ENCODE data around the gene CGB7. TPM values are rescaled to one million over a fixed set of nuclear protein-coding genes. Genes with fewer than 3 reads are reported as not detected.
A peak's percentile ranks its signal among the peaks of the same experiment; 100 is the strongest.

The CGB7 gene
- total RNA-seq, 4 donors from 2014 or later: not detected

DNA sequence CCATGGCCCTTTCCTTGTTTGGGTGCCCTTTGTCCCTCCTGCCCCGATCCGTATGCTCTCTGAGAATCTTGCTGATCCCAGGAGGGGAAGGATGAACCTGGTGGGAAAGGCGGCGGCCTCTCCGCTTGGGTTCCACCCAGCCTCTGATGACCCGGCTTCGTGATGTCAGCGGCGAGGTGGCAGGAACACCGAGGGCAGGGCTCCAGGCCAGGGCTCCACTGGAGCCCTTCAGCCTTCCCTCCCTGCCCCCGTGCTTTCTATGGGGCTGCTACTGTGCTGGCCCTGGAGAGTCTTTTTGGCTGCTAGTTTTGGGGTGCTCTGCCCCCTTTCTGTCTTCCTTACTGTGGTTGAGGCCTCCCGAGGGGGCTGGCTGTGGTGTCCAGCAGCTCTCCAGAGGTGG is 44.8 kb upstream of the CGB7 start:
- Histone ChIP-seq H3K27ac (no peak overlapping the region), H3K9me3 (no peaks in the 10 kb centered on the region), H3K27me3 (no peaks in the 10 kb centered on the region), H3K4me1 (peaks cover 0 to 19% (median 0%) of the 10 kb centered on the region in 3 donors), H3K4me3 (no peak overlapping the region), H3K36me3 (peaks cover 0 to 100% of the 10 kb centered on the region in 2 donors)
- no peak for TF ChIP-seq POLR2A (IDR thresholded peaks at IDR 0.05)
- TF ChIP-seq CTCF (IDR thresholded peaks at IDR 0.05): no peak
- TF ChIP-seq EP300 (IDR thresholded peaks at IDR 0.05): no peak
- ATAC-seq: no peak
- no CpG with 5 or more reads among the region's 12 CpGs for WGBS, 2 donors (ENCODE audit: low coverage in 1 of 2)

- H3K27me3 ChIP-seq: no peaks in the 10 kb centered on the region
- H3K27ac ChIP-seq: no peak overlapping the region
- no peaks in the 10 kb centered on the region for H3K9me3 ChIP-seq
- H3K4me1 ChIP-seq: peaks cover 0 to 19% (median 0%) of the 10 kb centered on the region in 3 donors
- TF ChIP-seq CTCF (IDR thresholded peaks at IDR 0.05): no peak
- no peak for TF ChIP-seq POLR2AphosphoS5 (IDR thresholded peaks at IDR 0.05)
- no peak for TF ChIP-seq EP300 (IDR thresholded peaks at IDR 0.05)
- no peak for TF ChIP-seq POLR2A (IDR thresholded peaks at IDR 0.05)
- H3K36me3 ChIP-seq: peaks cover 0 to 100% of the 10 kb centered on the region in 2 donors
- no peak for ATAC-seq
- WGBS, 2 donors (ENCODE audit: low coverage in 1 of 2): 100% methylated on average over 1 of the region's 12 CpGs; no CpG with 5 or more reads in 1 of the 2 donors
- no peak overlapping the region for H3K4me3 ChIP-seq
These were observed 43.6 kb upstream of the CGB7 start for GRCh38 chr19:49101160-49101559.

- Histone ChIP-seq H3K4me1 (peaks cover 0 to 38% (median 0%) of the 10 kb centered on the region in 3 donors), H3K9me3 (no peaks in the 10 kb centered on the region), H3K27ac (no peak overlapping the region), H3K27me3 (no peaks in the 10 kb centered on the region), H3K4me3 (no peak overlapping the region), H3K36me3 (peaks cover 0 to 99% of the 10 kb centered on the region in 2 donors)
- 76% methylated on average over 4 of the region's 4 CpGs; no CpG with 5 or more reads in 1 of the 2 donors for WGBS, 2 donors (ENCODE audit: low coverage in 1 of 2)
- no peak for ATAC-seq
- TF ChIP-seq EP300 (IDR thresholded peaks at IDR 0.05) (no peak), POLR2AphosphoS5 (IDR thresholded peaks at IDR 0.05) (no peak), POLR2A (IDR thresholded peaks at IDR 0.05) (no peak), CTCF (IDR thresholded peaks at IDR 0.05) (no peak)
These were observed 41.2 kb upstream of the CGB7 start for GRCh38 chr19:49098795-49099194.

- H3K36me3 ChIP-seq: peaks cover 0 to 99% of the 10 kb centered on the region in 2 donors
These were observed 40.1 kb upstream of the CGB7 start for GRCh38 chr19:49097453-49098288.

More at GRCh38 chr19:49097453-49098288, 40.1 kb upstream of the CGB7 start:
- TF ChIP-seq POLR2AphosphoS5 (IDR thresholded peaks at IDR 0.05) (no peak), CTCF (IDR thresholded peaks at IDR 0.05) (peak in 3 of 4 experiments; percentile 96 to 98 (median 96)), POLR2A (IDR thresholded peaks at IDR 0.05) (no peak)
- peaks cover 0 to 39% (median 0%) of the 10 kb centered on the region in 3 donors for H3K4me1 ChIP-seq
- WGBS, 2 donors (ENCODE audit: low coverage in 1 of 2): 27 to 54% methylated on average over 6 of the region's 8 CpGs
- no peaks in the 10 kb centered on the region for H3K27me3 ChIP-seq
- no peak overlapping the region for H3K4me3 ChIP-seq
- H3K9me3 ChIP-seq: no peaks in the 10 kb centered on the region
- ATAC-seq: peak; percentile 80
- peak overlapping the region in 1 of 4 donors; percentile 51 for H3K27ac ChIP-seq

Data from gastroesophageal sphincter (tissue), 4 donors.